ENCODE measurements around the gene MICALL2.
A peak's percentile ranks its signal among the peaks of the same experiment; 100 is the strongest.

MICALL2 gene

DNA sequence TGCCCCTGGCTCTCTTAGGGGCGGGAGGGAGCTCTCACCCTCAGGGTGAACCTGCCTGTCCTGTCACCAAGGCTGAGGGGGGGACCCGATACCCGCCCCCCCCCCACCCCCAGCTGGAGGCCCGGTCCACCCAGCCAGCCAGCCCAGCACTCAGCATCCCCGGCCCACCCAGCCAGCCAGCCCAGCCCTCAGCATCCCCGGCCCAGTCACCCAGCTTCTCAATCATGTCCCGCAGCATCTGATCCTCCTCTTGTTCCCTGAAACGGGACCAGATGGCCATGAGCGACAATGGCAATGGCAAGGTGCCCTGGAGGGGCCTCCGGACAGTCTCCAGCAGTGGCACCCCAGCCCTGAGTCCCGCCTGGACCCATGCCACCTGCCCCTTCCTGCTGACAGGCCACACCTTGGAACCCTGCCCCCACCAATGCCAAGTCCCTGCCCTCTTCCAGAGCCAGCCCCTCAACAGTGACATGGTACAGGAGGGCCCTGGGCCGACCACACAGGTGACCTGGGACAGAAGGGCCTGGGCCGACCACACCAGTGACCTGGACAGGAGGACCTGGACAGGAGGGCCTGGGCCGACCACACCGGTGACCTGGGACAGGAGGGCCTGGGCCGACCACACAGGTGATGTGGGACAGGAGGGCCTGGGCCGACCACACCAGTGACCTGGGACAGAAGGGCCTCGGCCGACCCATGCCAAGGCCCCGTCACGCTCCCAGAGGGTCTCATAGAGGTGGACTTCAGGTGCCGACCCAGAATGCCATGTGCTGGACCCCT, 24.2 kb downstream of the MICALL2 start:
- no peak overlapping the region for H3K27ac ChIP-seq
- peaks cover 0 to 4% of the 10 kb centered on the region in 2 experiments for H3K4me1 ChIP-seq (ENCODE audit: control insufficient read depth in 1 of 2, insufficient read depth in 1 of 2, low read depth in 1 of 2, low read length in 1 of 2)
- H3K36me3 ChIP-seq, result peaks cover 33% of the 10 kb centered on the region
- H3K4me3 ChIP-seq (ENCODE audit: low read depth in 1 of 2, low read length in 1 of 2), result no peak overlapping the region
- H3K27me3 ChIP-seq, result no peaks in the 10 kb centered on the region
- H3K9me3 ChIP-seq, result no peaks in the 10 kb centered on the region
- TF ChIP-seq, protein P1, sequence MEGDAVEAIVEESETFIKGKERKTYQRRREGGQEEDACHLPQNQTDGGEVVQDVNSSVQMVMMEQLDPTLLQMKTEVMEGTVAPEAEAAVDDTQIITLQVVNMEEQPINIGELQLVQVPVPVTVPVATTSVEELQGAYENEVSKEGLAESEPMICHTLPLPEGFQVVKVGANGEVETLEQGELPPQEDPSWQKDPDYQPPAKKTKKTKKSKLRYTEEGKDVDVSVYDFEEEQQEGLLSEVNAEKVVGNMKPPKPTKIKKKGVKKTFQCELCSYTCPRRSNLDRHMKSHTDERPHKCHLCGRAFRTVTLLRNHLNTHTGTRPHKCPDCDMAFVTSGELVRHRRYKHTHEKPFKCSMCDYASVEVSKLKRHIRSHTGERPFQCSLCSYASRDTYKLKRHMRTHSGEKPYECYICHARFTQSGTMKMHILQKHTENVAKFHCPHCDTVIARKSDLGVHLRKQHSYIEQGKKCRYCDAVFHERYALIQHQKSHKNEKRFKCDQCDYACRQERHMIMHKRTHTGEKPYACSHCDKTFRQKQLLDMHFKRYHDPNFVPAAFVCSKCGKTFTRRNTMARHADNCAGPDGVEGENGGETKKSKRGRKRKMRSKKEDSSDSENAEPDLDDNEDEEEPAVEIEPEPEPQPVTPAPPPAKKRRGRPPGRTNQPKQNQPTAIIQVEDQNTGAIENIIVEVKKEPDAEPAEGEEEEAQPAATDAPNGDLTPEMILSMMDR (IDR thresholded peaks at IDR 0.05), result no peak

DNA sequence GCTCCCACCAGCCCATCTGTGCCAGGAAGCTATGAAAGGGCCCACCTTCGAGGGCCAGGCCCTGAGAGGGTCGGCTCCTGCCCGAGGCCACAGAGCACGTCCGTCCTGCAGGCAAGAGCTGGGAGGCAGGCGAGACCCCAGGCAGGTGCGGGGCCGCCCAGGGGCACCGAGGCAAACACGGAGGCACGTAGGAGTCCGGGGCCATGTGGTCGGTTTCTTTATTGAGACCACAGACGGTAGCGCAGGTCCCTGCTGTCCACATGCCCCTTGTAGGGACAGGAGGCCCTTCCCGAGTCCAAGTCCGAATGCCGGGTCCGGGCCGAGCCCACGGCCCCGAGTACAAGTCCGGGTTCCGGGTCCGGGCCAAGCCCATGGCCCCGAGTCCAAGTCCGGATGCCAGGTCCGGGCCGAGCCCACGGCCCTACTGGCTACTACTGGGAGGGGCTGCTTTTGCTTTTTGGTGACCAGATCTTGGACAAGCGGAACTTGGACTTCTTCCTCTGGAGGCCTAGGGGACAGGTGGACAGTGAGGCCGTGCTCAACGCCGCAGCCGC, 25.0 kb downstream of the MICALL2 start:
- peaks cover 30% of the 10 kb centered on the region for H3K36me3 ChIP-seq
- no peaks in the 10 kb centered on the region for H3K9me3 ChIP-seq
- H3K27ac ChIP-seq, result no peak overlapping the region
- TF ChIP-seq, protein P1 (IDR thresholded peaks at IDR 0.05), result no peak
- peaks cover 0 to 4% of the 10 kb centered on the region in 2 experiments for H3K4me1 ChIP-seq (ENCODE audit: control insufficient read depth in 1 of 2, insufficient read depth in 1 of 2, low read depth in 1 of 2, low read length in 1 of 2)
- no peak overlapping the region for H3K4me3 ChIP-seq (ENCODE audit: low read depth in 1 of 2, low read length in 1 of 2)
- no peaks in the 10 kb centered on the region for H3K27me3 ChIP-seq

DNA sequence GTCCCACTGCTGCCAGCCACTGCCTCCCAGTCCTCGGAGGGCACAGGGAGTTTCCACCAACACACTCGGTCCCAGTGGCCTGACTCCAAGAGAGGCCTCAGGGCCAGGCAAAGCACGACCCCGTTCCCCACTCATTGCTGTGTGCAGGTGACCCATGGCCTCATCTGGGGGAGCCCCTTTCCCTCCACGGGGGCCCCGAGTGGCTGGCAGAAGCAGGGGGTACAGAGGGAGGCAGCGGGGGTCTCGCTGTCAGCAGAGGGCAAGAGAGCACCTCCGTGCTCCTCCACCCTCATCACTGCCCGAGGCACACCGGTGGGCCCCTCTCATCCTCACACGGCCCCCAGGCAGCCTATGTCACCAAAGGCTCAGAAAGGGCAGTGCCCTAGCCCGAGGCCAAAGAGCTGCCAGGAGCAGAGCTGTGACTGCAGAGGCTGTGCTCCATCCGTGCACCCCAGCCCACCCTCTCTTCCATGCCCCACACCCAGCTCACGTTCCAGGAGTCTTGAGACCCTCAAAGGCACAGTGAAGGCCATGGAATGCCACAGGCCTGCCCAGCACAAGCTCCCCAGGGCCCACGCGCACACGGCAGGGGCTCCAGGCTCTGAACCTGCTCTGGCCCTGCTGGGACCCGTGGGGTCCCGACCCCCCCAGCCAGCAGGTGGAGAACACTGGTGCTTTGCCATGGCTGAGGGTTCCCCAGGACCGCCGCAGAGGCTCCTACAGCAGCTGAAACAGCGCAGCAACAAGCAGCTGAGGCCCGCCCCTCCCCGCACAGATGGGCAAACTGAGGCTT, 25.9 kb downstream of the MICALL2 start:
- H3K36me3 ChIP-seq, result peaks cover 22% of the 10 kb centered on the region
- TF ChIP-seq, protein P1 (IDR thresholded peaks at IDR 0.05), result no peak
- H3K4me3 ChIP-seq (ENCODE audit: low read depth in 1 of 2, low read length in 1 of 2), result no peak overlapping the region
- H3K27ac ChIP-seq, result no peak overlapping the region
- peaks cover 0 to 4% of the 10 kb centered on the region in 2 experiments for H3K4me1 ChIP-seq (ENCODE audit: control insufficient read depth in 1 of 2, insufficient read depth in 1 of 2, low read depth in 1 of 2, low read length in 1 of 2)
- no peaks in the 10 kb centered on the region for H3K9me3 ChIP-seq
- H3K27me3 ChIP-seq, result no peaks in the 10 kb centered on the region

DNA sequence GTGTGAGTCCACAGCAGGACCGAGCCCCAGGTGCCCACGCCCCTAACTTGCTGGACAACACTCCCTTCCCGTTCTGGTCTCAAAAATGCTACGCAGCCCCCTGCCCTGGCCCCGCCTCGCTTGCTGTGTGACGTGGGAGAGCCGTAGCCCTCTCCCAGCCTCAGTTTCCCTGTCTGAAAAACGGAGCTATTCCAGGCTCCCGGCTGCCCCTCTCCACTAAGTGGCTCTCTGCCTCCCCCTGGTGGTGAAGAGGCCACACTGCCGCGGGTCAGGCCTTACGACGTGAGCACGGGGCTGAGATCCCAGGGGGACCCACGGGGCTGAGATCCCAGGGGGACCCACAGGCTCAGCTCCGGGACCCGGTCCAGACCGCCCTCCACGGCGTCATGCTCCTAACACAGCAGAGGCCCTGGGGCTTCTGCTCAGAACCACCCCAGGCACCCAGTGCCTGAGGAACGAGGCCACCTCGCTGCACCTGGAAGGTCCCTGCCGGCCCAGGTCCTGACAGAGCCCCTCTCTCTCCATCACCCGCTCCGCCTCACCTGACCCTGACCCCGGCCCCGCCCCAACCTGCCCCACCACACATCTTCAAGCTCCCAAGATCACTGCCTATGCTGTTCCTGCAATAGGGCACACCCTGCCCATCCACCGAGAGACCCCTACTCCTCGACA, 26.7 kb downstream of the MICALL2 start:
- TF ChIP-seq, protein P1 (IDR thresholded peaks at IDR 0.05), result peak; percentile 92
- Histone ChIP-seq H3K9me3 (no peaks in the 10 kb centered on the region), H3K36me3 (peaks cover 15% of the 10 kb centered on the region), H3K4me1 (ENCODE audit: control insufficient read depth in 1 of 2, insufficient read depth in 1 of 2, low read depth in 1 of 2, low read length in 1 of 2) (peaks cover 0 to 4% of the 10 kb centered on the region in 2 experiments), H3K4me3 (ENCODE audit: low read depth in 1 of 2, low read length in 1 of 2) (no peak overlapping the region), H3K27ac (no peak overlapping the region), H3K27me3 (no peaks in the 10 kb centered on the region)

DNA sequence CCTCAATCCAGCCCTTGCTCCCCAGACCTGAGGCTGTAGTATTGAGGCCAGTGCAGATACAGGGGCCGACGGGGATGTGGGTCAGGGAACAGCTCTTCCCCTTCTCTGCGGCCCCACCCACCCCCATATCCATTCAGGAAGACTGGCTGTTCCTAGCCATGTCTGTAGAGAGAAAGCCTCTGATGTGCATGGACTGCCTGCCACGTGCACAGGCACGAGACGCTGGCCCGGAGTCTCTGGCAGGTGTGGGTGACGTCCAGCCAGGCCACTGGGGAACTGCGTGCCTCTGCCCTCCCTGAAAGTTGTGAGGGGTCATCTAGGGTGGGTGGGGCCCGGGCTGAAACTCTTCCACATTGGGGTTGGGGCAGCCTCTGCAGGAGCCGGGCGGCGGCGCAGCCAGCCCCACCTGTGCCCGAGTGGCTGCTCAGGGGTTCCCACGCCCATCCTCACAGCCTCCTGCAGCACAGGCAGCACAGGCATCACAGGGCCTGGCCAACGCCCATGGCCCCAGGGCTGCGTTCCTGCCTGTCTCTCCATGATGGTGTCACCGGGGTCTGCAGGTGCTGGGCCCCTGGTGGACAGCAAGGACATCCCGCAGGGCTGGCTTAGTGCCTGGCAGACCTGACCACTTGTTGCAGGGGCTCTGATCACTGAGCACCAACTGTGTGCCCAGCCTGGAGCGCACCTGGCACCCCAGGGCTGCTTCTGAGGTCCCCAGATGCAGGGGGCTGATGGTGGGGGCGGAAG, 27.5 kb downstream of the MICALL2 start:
- H3K27ac ChIP-seq, result no peak overlapping the region
- TF ChIP-seq, protein P1 (IDR thresholded peaks at IDR 0.05), result no peak
- peaks cover 0 to 4% of the 10 kb centered on the region in 2 experiments for H3K4me1 ChIP-seq (ENCODE audit: control insufficient read depth in 1 of 2, insufficient read depth in 1 of 2, low read depth in 1 of 2, low read length in 1 of 2)
- H3K4me3 ChIP-seq (ENCODE audit: low read depth in 1 of 2, low read length in 1 of 2), result no peak overlapping the region
- H3K27me3 ChIP-seq, result no peaks in the 10 kb centered on the region
- H3K36me3 ChIP-seq, result peaks cover 7% of the 10 kb centered on the region
- no peaks in the 10 kb centered on the region for H3K9me3 ChIP-seq
